H1 (cell line): ENCODE measurements around the gene CASQ2. TPM values are rescaled to one million over a fixed set of nuclear protein-coding genes. Genes with fewer than 3 reads are reported as not detected.

ENCODE experiments used
- CTCF ChIA-PET: fragments of 300-600 bp; sonication (Branson Sonifier 250); formaldehyde crosslinking; loops from one replicate; lab custom pipeline; 2021; ENCODE audit not compliant: partially characterized antibody; lab: Charles Lee
- POLR2A ChIA-PET: fragments of 300-600 bp; sonication (Branson Sonifier 250); formaldehyde crosslinking; loops from one replicate; lab custom pipeline; 2021; ENCODE audit warnings: inconsistent platforms; ENCODE audit not compliant: partially characterized antibody; lab: Charles Lee
- DNase-seq, 2 experiments: peaks; one replicate each; pipeline versions ENCODE4 v3.0.0 to v3.0.0-alpha.2; 2010 to 2022; ENCODE audit warnings: low spot score in 2 of 2, low read depth in 1 of 2, mixed read lengths in 1 of 2
- FAIRE-seq: peaks from 2 replicates; lab custom pipeline; 2011; peaks lifted over from hg19 to GRCh38; lab: Jason Lieb, UNC
- H2AFZ ChIP-seq: 2 replicates; pipeline ENCODE4 v1.8.1; 2012; ENCODE audit warnings: low read length, inconsistent platforms
- H2AK5ac ChIP-seq: 2 replicates; pipeline ENCODE4 v1.6.1; 2013; ENCODE audit warnings: low read depth, low read length
- H2BK120ac ChIP-seq: replicated peaks from 2 replicates; pipeline ENCODE3; 2013; ENCODE audit warnings: low read depth, low read length, inconsistent platforms
- H2BK12ac ChIP-seq: 2 replicates; pipeline ENCODE4 v1.6.1; 2013; ENCODE audit warnings: low read depth, low read length
- H2BK15ac ChIP-seq: 2 replicates; pipeline ENCODE4 v1.6.1; 2013; ENCODE audit warnings: low read length
- H2BK20ac ChIP-seq: 2 replicates; pipeline ENCODE4 v1.6.1; 2013; ENCODE audit warnings: low read length
- H2BK5ac ChIP-seq: 2 replicates; pipeline ENCODE4 v1.6.1; 2013; ENCODE audit warnings: low read depth, low read length
- H3K14ac ChIP-seq: 2 replicates; pipeline ENCODE4 v1.6.1; 2013; ENCODE audit warnings: inconsistent platforms; ENCODE audit not compliant: insufficient read length
- H3K18ac ChIP-seq: 2 replicates; pipeline ENCODE4 v1.6.1; 2013; ENCODE audit warnings: low read length; ENCODE audit errors: extremely low read depth
- H3K23ac ChIP-seq: 2 replicates; pipeline ENCODE4 v1.6.1; 2013; ENCODE audit warnings: inconsistent platforms; ENCODE audit not compliant: insufficient read length
- H3K23me2 ChIP-seq: 2 replicates; pipeline ENCODE4 v1.6.1; 2013; ENCODE audit warnings: low read depth, low read length
- H3K27ac ChIP-seq: 2 replicates; pipeline ENCODE4 v1.6.1; 2011; ENCODE audit warnings: low read depth, low read length, inconsistent platforms
- H3K27me3 ChIP-seq, 4 experiments: replicated peaks in 1 of 4; 1 replicate in 1 of 4; 2 replicates in 3 of 4; pipeline versions ENCODE4 v1.6.1 to v1.8.1; 2011 to 2013; ENCODE audit warnings: low read length in 3 of 4, mild to moderate bottlenecking in 3 of 4, inconsistent platforms in 2 of 4, mixed read lengths in 2 of 4, moderate library complexity in 1 of 4; ENCODE audit not compliant: control insufficient read depth in 3 of 4, insufficient read depth in 3 of 4; ENCODE audit errors: extremely low read depth in 1 of 4
- H3K36me3 ChIP-seq, 4 experiments: 2 replicates each; pipeline versions ENCODE4 v1.6.1 to v1.8.1; 2011 to 2013; ENCODE audit warnings: mild to moderate bottlenecking in 4 of 4, low read length in 3 of 4, moderate library complexity in 2 of 4, control low read depth in 1 of 4, inconsistent platforms in 1 of 4; ENCODE audit not compliant: insufficient read depth in 4 of 4, control insufficient read depth in 2 of 4
- H3K4ac ChIP-seq: replicated peaks from 2 replicates; pipeline ENCODE3; 2013; ENCODE audit warnings: low read length, low read depth, mixed read lengths, inconsistent platforms; ENCODE audit not compliant: insufficient read length
- H3K4me1 ChIP-seq, 4 experiments: replicated peaks in 1 of 4; 1 replicate in 1 of 4; 2 replicates in 3 of 4; pipeline versions ENCODE4 v1.6.1 to v1.8.1; 2011 to 2013; ENCODE audit warnings: low read length in 3 of 4, inconsistent platforms in 2 of 4, mixed read lengths in 1 of 4; ENCODE audit not compliant: insufficient read depth in 4 of 4, control insufficient read depth in 3 of 4
- H3K4me2 ChIP-seq, 2 experiments: 2 replicates each; pipeline versions ENCODE4 v1.6.1 to v1.8.1; 2011 to 2013; ENCODE audit warnings: low read depth in 2 of 2, low read length in 2 of 2, control low read depth in 1 of 2, inconsistent platforms in 1 of 2, mild to moderate bottlenecking in 1 of 2; ENCODE audit not compliant: insufficient read depth in 1 of 2
- H3K4me3 ChIP-seq, 4 experiments: fragments of 200-600, 300-600 bp in 1 of 4; sonication (generic), shearing (Covaris generic), sonication (Bioruptor Twin) in 1 of 4; 2 replicates each; pipeline versions ENCODE4 v1.5.1 to v1.8.1; 2011 to 2016; ENCODE audit warnings: low read length in 4 of 4, low read depth in 3 of 4, control low read depth in 2 of 4, inconsistent platforms in 2 of 4, mild to moderate bottlenecking in 2 of 4, mixed read lengths in 1 of 4, moderate library complexity in 1 of 4; ENCODE audit not compliant: insufficient read depth in 2 of 4; ENCODE audit errors: extremely low read depth in 1 of 4
- H3K56ac ChIP-seq: replicated peaks from 2 replicates; pipeline ENCODE3; 2013; ENCODE audit warnings: low read depth, mild to moderate bottlenecking, mixed read lengths, low read length, inconsistent platforms; ENCODE audit not compliant: insufficient read length
- H3K79me1 ChIP-seq: 2 replicates; pipeline ENCODE4 v1.6.1; 2013; ENCODE audit warnings: low read depth, low read length, control low read depth
- H3K79me2 ChIP-seq, 2 experiments: 2 replicates each; pipeline versions ENCODE4 v1.6.1 to v1.8.1; 2012 to 2013; ENCODE audit warnings: low read length in 2 of 2, mild to moderate bottlenecking in 2 of 2, inconsistent platforms in 1 of 2; ENCODE audit not compliant: insufficient read depth in 2 of 2, control insufficient read depth in 1 of 2
- H3K9ac ChIP-seq, 4 experiments: replicated peaks in 1 of 4; 1 replicate in 1 of 4; 2 replicates in 3 of 4; pipeline versions ENCODE4 v1.6.1 to v1.8.1; 2011 to 2013; ENCODE audit warnings: low read depth in 3 of 4, low read length in 3 of 4, control low read depth in 2 of 4, mild to moderate bottlenecking in 2 of 4, moderate library complexity in 2 of 4, inconsistent platforms in 1 of 4; ENCODE audit errors: extremely low read depth in 1 of 4
- H3K9me3 ChIP-seq, 2 experiments: 2 replicates each; pipeline versions ENCODE4 v1.6.1 to v1.8.1; 2012 to 2013; ENCODE audit warnings: mild to moderate bottlenecking in 2 of 2, moderate library complexity in 2 of 2, control low read depth in 1 of 2, inconsistent platforms in 1 of 2, low read depth in 1 of 2, low read length in 1 of 2, mixed read lengths in 1 of 2; ENCODE audit not compliant: insufficient read depth in 2 of 2
- H4K20me1 ChIP-seq, 2 experiments: replicated peaks in 1 of 2; 2 replicates each; pipeline versions ENCODE3 to v1.8.1; 2011 to 2013; ENCODE audit warnings: inconsistent platforms in 2 of 2, low read length in 2 of 2, mild to moderate bottlenecking in 1 of 2; ENCODE audit not compliant: insufficient read depth in 2 of 2, control insufficient read depth in 1 of 2
- H4K5ac ChIP-seq: 2 replicates; pipeline ENCODE4 v1.6.1; 2013; ENCODE audit warnings: low read length, low read depth, mixed read lengths, inconsistent platforms; ENCODE audit not compliant: insufficient read length
- H4K8ac ChIP-seq: 2 replicates; pipeline ENCODE4 v1.8.0; 2013; ENCODE audit warnings: mild to moderate bottlenecking, moderate library complexity, low read length, inconsistent platforms; ENCODE audit not compliant: insufficient read depth; ENCODE audit errors: extremely low read depth
- H4K91ac ChIP-seq: replicated peaks from 2 replicates; pipeline ENCODE3; 2013; ENCODE audit warnings: low read length, mixed read lengths, inconsistent platforms; ENCODE audit not compliant: insufficient read length
- CBX8 ChIP-seq: fragments of 300-800, 300-1000 bp; sonication (generic); IDR thresholded peaks from 2 replicates; pipeline ENCODE4 v1.7.1; 2016; ENCODE audit warnings: low read depth, low read length, borderline replicate concordance
- CTCF ChIP-seq, 3 experiments: IDR thresholded peaks; 1 replicate in 2 of 3; 2 replicates in 1 of 3; pipeline versions ENCODE4 v1.5.1 to v1.6.1; 2011; ENCODE audit warnings: low read length in 3 of 3, mild to moderate bottlenecking in 3 of 3, inconsistent platforms in 2 of 3, low read depth in 1 of 3, moderate library complexity in 1 of 3; ENCODE audit not compliant: insufficient read depth in 1 of 3; ENCODE audit errors: control extremely low read depth in 1 of 3
- HDAC2 ChIP-seq, 2 experiments: fragments of 300-600 bp in 1 of 2; sonication (generic) in 1 of 2; IDR thresholded peaks; 2 replicates each; pipeline ENCODE4 v1.6.1; 2011 to 2012; ENCODE audit warnings: low read depth in 2 of 2, low read length in 2 of 2, mild to moderate bottlenecking in 2 of 2, moderate library complexity in 2 of 2, borderline replicate concordance in 1 of 2, inconsistent platforms in 1 of 2
- KDM4A ChIP-seq: IDR thresholded peaks from one replicate; pipeline ENCODE4 v1.7.1; 2012; ENCODE audit warnings: low read depth, mild to moderate bottlenecking, moderate library complexity, low read length, inconsistent platforms; ENCODE audit not compliant: severe bottlenecking
- RBBP5 ChIP-seq: IDR thresholded peaks from 2 replicates; pipeline ENCODE4 v1.7.1; 2012; ENCODE audit warnings: low read depth, mild to moderate bottlenecking, inconsistent platforms, low read length, moderate library complexity, borderline replicate concordance
- RNF2 ChIP-seq: fragments of 200-900, 300-1000 bp; sonication (generic); IDR thresholded peaks from 2 replicates; pipeline ENCODE4 v1.7.1; 2016; ENCODE audit warnings: borderline replicate concordance, low read depth, mild to moderate bottlenecking, antibody characterized with exemption, low read length; ENCODE audit not compliant: poor library complexity, severe bottlenecking; ENCODE audit errors: missing control alignments
- SAP30 ChIP-seq: fragments of 300-600 bp; sonication (generic); IDR thresholded peaks from 2 replicates; pipeline ENCODE4 v1.7.1; 2012; ENCODE audit warnings: low read length, moderate library complexity, mild to moderate bottlenecking, inconsistent platforms; ENCODE audit not compliant: insufficient read depth, insufficient replicate concordance
- SP2 ChIP-seq: IDR thresholded peaks from 2 replicates; pipeline ENCODE4 v1.6.1; 2012; ENCODE audit warnings: mild to moderate bottlenecking, low read length, inconsistent platforms
- SP4 ChIP-seq: IDR thresholded peaks from 2 replicates; pipeline ENCODE4 v1.6.1; 2012; ENCODE audit warnings: low read length, inconsistent platforms
- YY1 ChIP-seq: IDR thresholded peaks from 2 replicates; pipeline ENCODE4 v1.6.1; 2011; ENCODE audit warnings: low read depth, mild to moderate bottlenecking, low read length
- WGBS, 2 experiments: shearing (Covaris generic) in 1 of 2; methylation state at CpG; one replicate each; pipeline versions ENCODE4 v1.1.6 to v1.1.7; 2013 to 2015; ENCODE audit warnings: low lambda C conversion rate in 2 of 2, mixed read lengths in 2 of 2, inconsistent platforms in 1 of 2, low coverage in 1 of 2, missing lambda C conversion rate in 1 of 2; ENCODE audit not compliant: insufficient replicate concordance in 2 of 2, insufficient coverage in 1 of 2, insufficient read length in 1 of 2; ENCODE audit errors: extremely low coverage in 1 of 2, missing lambda C conversion rate in 1 of 2; 5-methylcytosine and 5-hydroxymethylcytosine counted together
- polyA plus RNA-seq, 7 experiments: library from polyadenylated mRNA; depleted of rRNA in 3 of 7; stranded (reverse) in 5 of 7; unstranded in 2 of 7; fragments of >200 nt in 5 of 7; fragments of 200-250 nt in 2 of 7; gene quantifications; 1 replicate in 5 of 7; 2 replicates in 1 of 7; 4 replicates in 1 of 7; pipeline versions ENCODE4 v1.2.1 to v1.2.3, GENCODE V29; 2011 to 2013; ENCODE audit warnings: missing spikeins in 2 of 7, mixed read lengths in 2 of 7
- total RNA-seq: library from RNA; stranded (reverse); fragmentation: NEBNext Ultra II Directional; extraction: Animal tissue kit (Norgen Biotek cat#: 25700); gene quantifications from 2 replicates; pipeline ENCODE4 v1.2.1, GENCODE V29; 2021

CASQ2 gene
- total and polyA plus RNA-seq, 2 of the 8 experiments (the other 6 are each of a cell fraction or from before 2014, with no cell fraction given) = not detected

- no peak overlapping the region for H4K5ac ChIP-seq
- no peak overlapping the region for H4K91ac ChIP-seq
- no peak overlapping the region for H3K56ac ChIP-seq
- no peak overlapping the region for H2BK5ac ChIP-seq
- no peaks in the 10 kb centered on the region; a peak in 1 of 8 replicates for H3K36me3 ChIP-seq
- no peak overlapping the region for H3K4me2 ChIP-seq
- DNase-seq = no peak
- H3K18ac ChIP-seq = no peak overlapping the region
- H2AK5ac ChIP-seq = no peak overlapping the region
- no peak overlapping the region for H3K4me3 ChIP-seq
- H2AFZ ChIP-seq = no peak overlapping the region
- H3K27ac ChIP-seq = no peak overlapping the region
- no peaks in the 10 kb centered on the region; a peak in 1 of 4 replicates for H3K79me2 ChIP-seq
- H4K8ac ChIP-seq = no peak overlapping the region
- no peak overlapping the region for H2BK15ac ChIP-seq
- no peak overlapping the region for H2BK12ac ChIP-seq
- H3K4ac ChIP-seq = no peak overlapping the region
- H3K23ac ChIP-seq = no peak overlapping the region
- H3K9ac ChIP-seq = no peak overlapping the region; a peak in 2 of 7 replicates
- peaks cover 0 to 2% of the 10 kb centered on the region in 2 experiments for H4K20me1 ChIP-seq
- H3K27me3 ChIP-seq = no peaks in the 10 kb centered on the region
- no peak for FAIRE-seq
- WGBS, 2 experiments = 100% methylated on average over 1 of the region's 1 CpG; no CpG with 5 or more reads in 1 of the 2 experiments
- H3K23me2 ChIP-seq = no peaks in the 10 kb centered on the region
- ChIA-PET CTCF (interaction anchor here (0.9 to 1.0 kb wide), 2 partner anchors 115 to 625 kb away, joined by 3 to 4 read pairs; no protein-coding TSS in a partner anchor), POLR2A (interaction anchor here (0.5 kb wide), 1 partner anchor 15 kb away, joined by 4 read pairs; no protein-coding TSS in a partner anchor)
- H2BK120ac ChIP-seq = no peak overlapping the region
- no peaks in the 10 kb centered on the region for H3K9me3 ChIP-seq
- no peaks in the 10 kb centered on the region for H3K79me1 ChIP-seq
- no peak overlapping the region for H3K14ac ChIP-seq
- peaks cover 0 to 2% (median 0%) of the 10 kb centered on the region in 4 experiments; a peak in 2 of 7 replicates for H3K4me1 ChIP-seq
- no peak overlapping the region for H2BK20ac ChIP-seq
- TF ChIP-seq KDM4A = no peak
- no peak for TF ChIP-seq SAP30
- no peak for TF ChIP-seq SP2
- no peak for TF ChIP-seq SP4
- TF ChIP-seq CBX8 = no peak
- no peak for TF ChIP-seq YY1
- TF ChIP-seq RNF2 = no peak
- no peak for TF ChIP-seq RBBP5
- no peak for TF ChIP-seq HDAC2 (IDR thresholded peaks at IDR 0.05; ENCODE audit: borderline replicate concordance in 1 of 2, low read depth in 2 of 2, low read length in 2 of 2)
- TF ChIP-seq CTCF (IDR thresholded peaks at IDR 0.05; ENCODE audit: control extremely low read depth in 1 of 3, insufficient read depth in 1 of 3, low read depth in 1 of 3, low read length in 3 of 3) = peak; percentile 3 to 42 (median 38)
These were observed 90.9 kb downstream of the CASQ2 start for GRCh38 chr1:115677565-115677964.
